Panc1 (cell line): ENCODE measurements around the gene TUBGCP3.

ENCODE experiments used
- CTCF ChIP-seq: fragments of 450-650 bp; IDR thresholded peaks from 2 replicates; pipeline ENCODE4 v1.5.1; 2017; ENCODE audit warnings: mild to moderate bottlenecking
- POLR2AphosphoS5 ChIP-seq: IDR thresholded peaks from 2 replicates; pipeline ENCODE4 v1.6.1; 2012; ENCODE audit warnings: mild to moderate bottlenecking, low read depth, low read length, moderate library complexity
- TF ChIP-seq, protein P1 (sequence below), 2 experiments: IDR thresholded peaks; 2 replicates each; pipeline ENCODE4 v1.6.1; 2011 to 2012; ENCODE audit warnings: low read depth in 2 of 2, control low read depth in 1 of 2, low read length in 1 of 2, mild to moderate bottlenecking in 1 of 2, moderate library complexity in 1 of 2; ENCODE audit not compliant: insufficient read depth in 1 of 2

GRCh38 chr13:112466132-112467058, 121.6 kb downstream of the TUBGCP3 start:
- TF ChIP-seq CTCF (no peak), POLR2AphosphoS5 (no peak)
- TF ChIP-seq, protein P1, sequence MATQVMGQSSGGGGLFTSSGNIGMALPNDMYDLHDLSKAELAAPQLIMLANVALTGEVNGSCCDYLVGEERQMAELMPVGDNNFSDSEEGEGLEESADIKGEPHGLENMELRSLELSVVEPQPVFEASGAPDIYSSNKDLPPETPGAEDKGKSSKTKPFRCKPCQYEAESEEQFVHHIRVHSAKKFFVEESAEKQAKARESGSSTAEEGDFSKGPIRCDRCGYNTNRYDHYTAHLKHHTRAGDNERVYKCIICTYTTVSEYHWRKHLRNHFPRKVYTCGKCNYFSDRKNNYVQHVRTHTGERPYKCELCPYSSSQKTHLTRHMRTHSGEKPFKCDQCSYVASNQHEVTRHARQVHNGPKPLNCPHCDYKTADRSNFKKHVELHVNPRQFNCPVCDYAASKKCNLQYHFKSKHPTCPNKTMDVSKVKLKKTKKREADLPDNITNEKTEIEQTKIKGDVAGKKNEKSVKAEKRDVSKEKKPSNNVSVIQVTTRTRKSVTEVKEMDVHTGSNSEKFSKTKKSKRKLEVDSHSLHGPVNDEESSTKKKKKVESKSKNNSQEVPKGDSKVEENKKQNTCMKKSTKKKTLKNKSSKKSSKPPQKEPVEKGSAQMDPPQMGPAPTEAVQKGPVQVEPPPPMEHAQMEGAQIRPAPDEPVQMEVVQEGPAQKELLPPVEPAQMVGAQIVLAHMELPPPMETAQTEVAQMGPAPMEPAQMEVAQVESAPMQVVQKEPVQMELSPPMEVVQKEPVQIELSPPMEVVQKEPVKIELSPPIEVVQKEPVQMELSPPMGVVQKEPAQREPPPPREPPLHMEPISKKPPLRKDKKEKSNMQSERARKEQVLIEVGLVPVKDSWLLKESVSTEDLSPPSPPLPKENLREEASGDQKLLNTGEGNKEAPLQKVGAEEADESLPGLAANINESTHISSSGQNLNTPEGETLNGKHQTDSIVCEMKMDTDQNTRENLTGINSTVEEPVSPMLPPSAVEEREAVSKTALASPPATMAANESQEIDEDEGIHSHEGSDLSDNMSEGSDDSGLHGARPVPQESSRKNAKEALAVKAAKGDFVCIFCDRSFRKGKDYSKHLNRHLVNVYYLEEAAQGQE (IDR thresholded peaks at IDR 0.05; ENCODE audit: insufficient read depth in 1 of 2, low read depth in 2 of 2, low read length in 1 of 2), result no peak
